ENCODE measurements around the gene MUC2.

- TF ChIP-seq EZH2phosphoT487 (IDR thresholded peaks at IDR 0.05; ENCODE audit: unreplicated experiment): no peak
- TF ChIP-seq CTCF (conservative IDR thresholded peaks at IDR 0.05; ENCODE audit: low read depth in 2 of 2): no peak
- TF ChIP-seq POLR2AphosphoS5 (IDR thresholded peaks at IDR 0.05; ENCODE audit: low read depth): no peak
- no peak for TF ChIP-seq CREB1 (CRISPR knock-in tag; IDR thresholded peaks at IDR 0.05; ENCODE audit: low read depth)
- TF ChIP-seq EZH2 (IDR thresholded peaks at IDR 0.05; ENCODE audit: low read depth, unreplicated experiment): no peak
- TF ChIP-seq STAT1 (IDR thresholded peaks at IDR 0.05; ENCODE audit: unreplicated experiment): no peak
- TF ChIP-seq REST (IDR thresholded peaks at IDR 0.05; ENCODE audit: unreplicated experiment): no peak
- no peak for TF ChIP-seq ZNF114 (CRISPR knock-in tag; IDR thresholded peaks at IDR 0.05)
Measured at GRCh38 chr11:1040428-1041148, 34.1 kb upstream of the MUC2 start.
